K562 (cell line): ENCODE results near the gene ARFGAP3. TPM values are rescaled to one million over a fixed set of nuclear protein-coding genes. Genes with fewer than 3 reads are reported as not detected.

Experiments
- ATAC-seq: fragments of 200-7000 bp; cut with Tn5 transposase; 3 replicates; pipeline ENCODE4 v1.9.1; 2020; ENCODE audit warnings: moderate library complexity
- BruUV-seq: library from RNA; stranded (reverse); fragments of 400-500 nt; replicated peaks from 2 replicates; lab custom pipeline; 2021; lab: Mats Ljungman, UMichigan
- CTCF ChIA-PET: fragments of 300-600 bp; formaldehyde crosslinking; extraction: SDS; loops from one replicate; lab custom pipeline; 2021; ENCODE audit warnings: low intra/inter-chr PET ratio; lab: Yijun Ruan, JAX
- POLR2A ChIA-PET: fragments of 300-600, 350-650 bp; sonication (Branson Sonifier 250); formaldehyde crosslinking; extraction: SDS; loops from one replicate; lab custom pipeline; 2021; ENCODE audit warnings: antibody characterized with exemption, inconsistent platforms; lab: Yijun Ruan, JAX
- DNase-seq, 4 experiments: peaks; one replicate each; pipeline versions ENCODE4 v3.0.0 to v3.0.0-alpha.2; 2011 to 2018; ENCODE audit warnings: low spot score in 3 of 4, mixed read lengths in 3 of 4; ENCODE audit errors: extremely low read depth in 1 of 4
- FAIRE-seq: peaks from 2 replicates; lab custom pipeline; 2011; peaks lifted over from hg19 to GRCh38; lab: Jason Lieb, UNC
- H2AFZ ChIP-seq: 2 replicates; pipeline ENCODE4 v1.6.0; 2011; ENCODE audit warnings: low read depth, low read length, control low read depth, inconsistent platforms
- H3K27ac ChIP-seq: fragments of 200-600 bp; 3 replicates; pipeline ENCODE4 v1.8.0; 2011; ENCODE audit warnings: low read depth, mild to moderate bottlenecking, control low read depth, inconsistent platforms, low read length, moderate library complexity, mixed read lengths; ENCODE audit errors: extremely low read depth
- H3K27me3 ChIP-seq, 2 experiments: fragments of 300-600 bp in 1 of 2; 2 replicates in 1 of 2; 3 replicates in 1 of 2; pipeline versions ENCODE4 v1.6.0 to v1.8.0; 2011; ENCODE audit warnings: inconsistent platforms in 2 of 2, low read length in 2 of 2, mild to moderate bottlenecking in 1 of 2, mixed read lengths in 1 of 2, moderate library complexity in 1 of 2; ENCODE audit not compliant: control insufficient read depth in 2 of 2, insufficient read depth in 2 of 2
- H3K36me3 ChIP-seq: fragments of 300-600 bp; 3 replicates; pipeline ENCODE4 v1.8.0; 2011; ENCODE audit warnings: mild to moderate bottlenecking, low read length, inconsistent platforms; ENCODE audit not compliant: control insufficient read depth, insufficient read depth
- H3K4me1 ChIP-seq, 2 experiments: fragments of 200-600 bp in 1 of 2; replicated peaks in 1 of 2; 2 replicates in 1 of 2; 3 replicates in 1 of 2; pipeline versions ENCODE4 v1.5.1 to v1.8.0; 2011; ENCODE audit warnings: inconsistent platforms in 2 of 2, low read length in 2 of 2, mild to moderate bottlenecking in 1 of 2, mixed read lengths in 1 of 2, moderate library complexity in 1 of 2; ENCODE audit not compliant: control insufficient read depth in 2 of 2, insufficient read depth in 2 of 2
- H3K4me2 ChIP-seq: 2 replicates; pipeline ENCODE4 v1.6.1; 2011; ENCODE audit warnings: low read length, control low read depth, inconsistent platforms, mixed read lengths; ENCODE audit not compliant: insufficient read depth
- H3K4me3 ChIP-seq: fragments of 200-600 bp; sonication (generic), shearing (Covaris generic); 2 replicates; pipeline ENCODE4 v1.5.1; 2016; ENCODE audit warnings: control low read depth, inconsistent platforms
- H3K79me2 ChIP-seq: fragments of 200-600 bp; 3 replicates; pipeline ENCODE4 v1.8.0; 2011; ENCODE audit warnings: low read length, inconsistent platforms; ENCODE audit not compliant: control insufficient read depth, insufficient read depth
- H3K9ac ChIP-seq, 2 experiments: 2 replicates each; pipeline versions ENCODE4 v1.6.0 to v1.6.1; 2011; ENCODE audit warnings: low read depth in 2 of 2, low read length in 2 of 2, control low read depth in 1 of 2, inconsistent platforms in 1 of 2, mild to moderate bottlenecking in 1 of 2, mixed read lengths in 1 of 2; ENCODE audit not compliant: insufficient read depth in 1 of 2
- H3K9me1 ChIP-seq: one replicate; pipeline ENCODE4 v1.6.0; 2011; ENCODE audit warnings: inconsistent platforms, mild to moderate bottlenecking, low read length, moderate library complexity; ENCODE audit not compliant: control insufficient read depth, insufficient read depth
- H3K9me3 ChIP-seq: replicated peaks from 2 replicates; pipeline ENCODE4 v1.5.1; 2011; ENCODE audit warnings: low read depth, low read length, inconsistent platforms; ENCODE audit not compliant: control insufficient read depth, insufficient read depth
- H4K20me1 ChIP-seq: replicated peaks from 2 replicates; pipeline ENCODE4 v1.6.1; 2011; ENCODE audit warnings: low read length, inconsistent platforms, mixed read lengths; ENCODE audit not compliant: control insufficient read depth, insufficient read depth
- ERF ChIP-seq: fragments of 450-650 bp; formaldehyde crosslinking; IDR thresholded peaks from 2 replicates; pipeline ENCODE4 v1.4.0; 2020; ENCODE audit warnings: mild to moderate bottlenecking, mixed read lengths
- FOXA1 ChIP-seq: fragments of 450-650 bp; IDR thresholded peaks from 2 replicates; pipeline ENCODE4 v1.6.1; 2016; ENCODE audit warnings: mild to moderate bottlenecking, borderline replicate concordance
- GABPB2 ChIP-seq: fragments of 250-450 bp; sonication (Bioruptor Pico); conservative IDR thresholded peaks from 2 replicates; pipeline ENCODE4 v1.5.1; 2021; ENCODE audit warnings: mild to moderate bottlenecking
- HDAC2 ChIP-seq: fragments of 450-650 bp; IDR thresholded peaks from 2 replicates; pipeline ENCODE4 v1.6.1; 2016; ENCODE audit warnings: mild to moderate bottlenecking
- HLTF ChIP-seq: fragments of 450-650 bp; IDR thresholded peaks from 2 replicates; pipeline ENCODE4 v1.6.1; 2016
- MLX ChIP-seq, 2 experiments: fragments of 450-650 bp in 1 of 2; sonication (generic) in 1 of 2; formaldehyde crosslinking; conservative IDR thresholded peaks; 2 replicates each; pipeline versions ENCODE4 v1.4.0 to v1.8.1; 2020 to 2022; ENCODE audit warnings: mild to moderate bottlenecking in 1 of 2, missing genetic modification reagents in 1 of 2
- NCOA6 ChIP-seq: fragments of 450-650 bp; IDR thresholded peaks from 2 replicates; pipeline ENCODE4 v1.6.1; 2017; ENCODE audit warnings: mild to moderate bottlenecking
- NFIC ChIP-seq: fragments of 450-650 bp; IDR thresholded peaks from 2 replicates; pipeline ENCODE4 v1.6.1; 2017; ENCODE audit warnings: mild to moderate bottlenecking, inconsistent platforms
- NFXL1 ChIP-seq: fragments of 450-650 bp; formaldehyde crosslinking; IDR thresholded peaks from 2 replicates; pipeline ENCODE4 v1.4.0; 2021; ENCODE audit warnings: mild to moderate bottlenecking
- POLR2AphosphoS2 ChIP-seq: IDR thresholded peaks from 2 replicates; pipeline ENCODE4 v1.6.1; 2012; ENCODE audit warnings: low read length, improper control_type of control experiment
- POLR2G ChIP-seq: fragments of 200-400 bp; formaldehyde crosslinking; IDR thresholded peaks from 2 replicates; pipeline ENCODE4 v1.6.1; 2017; ENCODE audit warnings: low read depth, mild to moderate bottlenecking, antibody characterized with exemption, low read length, moderate library complexity
- RAD51 ChIP-seq: fragments of 450-650 bp; IDR thresholded peaks from 2 replicates; pipeline ENCODE4 v1.7.1; 2016; ENCODE audit warnings: low read depth, mild to moderate bottlenecking, borderline replicate concordance
- RBM22 ChIP-seq: fragments of 200-400 bp; formaldehyde crosslinking; IDR thresholded peaks from 2 replicates; pipeline ENCODE4 v1.6.1; 2018; ENCODE audit warnings: low read length, low read depth; ENCODE audit not compliant: poor library complexity, severe bottlenecking
- RBM25 ChIP-seq: fragments of 200-400 bp; formaldehyde crosslinking; IDR thresholded peaks from 2 replicates; pipeline ENCODE4 v1.6.1; 2018; ENCODE audit warnings: low read length, low read depth, moderate library complexity; ENCODE audit not compliant: severe bottlenecking
- SAP30 ChIP-seq: fragments of 200-600 bp; sonication (generic); IDR thresholded peaks from 2 replicates; pipeline ENCODE4 v1.6.1; 2012; ENCODE audit warnings: borderline replicate concordance, low read depth, mild to moderate bottlenecking, moderate library complexity, low read length, control low read depth, inconsistent platforms; ENCODE audit not compliant: insufficient read depth, poor library complexity, severe bottlenecking
- ZKSCAN3 ChIP-seq: fragments of 250-450 bp; sonication (Bioruptor Pico); IDR thresholded peaks from 2 replicates; pipeline ENCODE4 v1.4.0; 2020
- ZNF12 ChIP-seq: sonication (generic); formaldehyde crosslinking; IDR thresholded peaks from 2 replicates; pipeline ENCODE4 v1.4.0; 2020; ENCODE audit warnings: mild to moderate bottlenecking, missing genetic modification reagents
- ZNF174 ChIP-seq: fragments of 250-450 bp; sonication (Bioruptor Pico); IDR thresholded peaks from 2 replicates; pipeline ENCODE4 v1.4.0; 2020; ENCODE audit warnings: mild to moderate bottlenecking
- WGBS: fragments of 100-300 bp; shearing (Covaris generic); methylation state at CpG from one replicate; pipeline ENCODE4 v1.1.6; 2016; ENCODE audit warnings: low coverage, mixed read lengths; ENCODE audit not compliant: insufficient coverage; ENCODE audit errors: missing lambda C conversion rate; 5-methylcytosine and 5-hydroxymethylcytosine counted together
- in situ Hi-C: fragments of 300-500 bp; cut with MboI; formaldehyde crosslinking; loops from 4 replicates; pipeline ENCODE4 v1.15.0; 2018; ENCODE audit warnings: inconsistent platforms, mixed read lengths
- intact Hi-C: fragments of 100-400 bp; cut with micrococcal nuclease; formaldehyde crosslinking; loops from 2 replicates; pipeline ENCODE4 v1.14.2; 2022
- polyA plus RNA-seq, 8 experiments: library from polyadenylated mRNA; depleted of rRNA in 4 of 8; stranded (reverse) in 5 of 8; unstranded in 3 of 8; fragments of >200 nt; fragmentation: Nextera tagmentation in 2 of 8; fragmentation: Illumina TruSeq in 1 of 8; extraction: Ambion mirVana in 2 of 8; extraction: Trizol in 1 of 8; gene quantifications; 2 replicates each; pipeline versions ENCODE4 v1.2.1 to v1.2.3, GENCODE V29; 2011 to 2014; ENCODE audit warnings: inconsistent platforms in 1 of 8, missing spikeins in 1 of 8
- total RNA-seq, 7 experiments: library from RNA; depleted of rRNA in 6 of 7; stranded (reverse); fragments of >200 nt in 6 of 7; fragmentation: Illumina TruSeq in 2 of 7; extraction: Trizol in 2 of 7; gene quantifications; 2 replicates each; pipeline versions ENCODE4 v1.2.1 to v1.2.3, GENCODE V29; 2011 to 2021; ENCODE audit warnings: low replicate concordance in 1 of 7
- TF ChIP-seq, protein P1 (sequence below): fragments of 450-650 bp; IDR thresholded peaks from 2 replicates; pipeline ENCODE4 v1.6.1; 2017; ENCODE audit warnings: antibody characterized with exemption, mild to moderate bottlenecking

Gene ARFGAP3
- total and polyA plus RNA-seq, 9 of the 15 experiments (the other 6 are each of a cell fraction or from before 2014, with no cell fraction given) = 14.2 to 31.9 (median 22.7) TPM

DNA sequence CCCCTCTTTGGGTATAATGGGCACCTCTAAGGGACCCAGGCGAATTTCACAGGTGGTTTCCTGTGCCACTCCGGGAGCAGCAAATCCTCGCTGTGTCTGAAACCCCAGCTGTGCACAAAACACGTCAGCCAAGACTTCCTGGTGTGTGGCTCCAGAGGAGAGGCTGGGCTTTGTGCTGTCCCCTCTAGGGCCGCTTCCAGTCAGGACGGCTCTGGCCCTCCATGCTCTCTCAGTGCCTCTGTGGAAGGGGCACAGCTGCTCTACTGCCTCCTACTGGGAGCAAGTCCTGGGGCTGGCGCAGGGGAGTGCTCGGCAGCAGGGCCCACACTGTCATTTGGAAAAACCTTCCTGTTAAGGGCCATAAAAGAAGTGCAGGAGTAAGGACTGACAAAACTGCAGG is 23.7 kb upstream of the ARFGAP3 start (continued):
- 0 out of 2 replicates have a peak, but pooled peaks have one; percentile 16 for TF ChIP-seq POLR2G

GRCh38 chr22:42879371-42880021 is 22.4 kb upstream of the ARFGAP3 start:
- H3K36me3 ChIP-seq = peaks cover 53% of the 10 kb centered on the region; the same call in 2 of the 3 replicates
- TF ChIP-seq ZNF12 (CRISPR knock-in tag) (no peak), GABPB2 (CRISPR knock-in tag) (no peak), SAP30 (no peak), ZKSCAN3 (CRISPR knock-in tag) (no peak), HLTF (no peak), NFIC (no peak), RBM22 (no peak), MLX (CRISPR knock-in tag; conservative IDR thresholded peaks at IDR 0.05) (no peak), ZNF174 (no peak), NCOA6 (no peak), NFXL1 (CRISPR knock-in tag) (no peak), HDAC2 (no peak), ERF (no peak), FOXA1 (no peak), POLR2AphosphoS2 (no peak), RAD51 (no peak), RBM25 (no peak)
- TF ChIP-seq, protein P1, sequence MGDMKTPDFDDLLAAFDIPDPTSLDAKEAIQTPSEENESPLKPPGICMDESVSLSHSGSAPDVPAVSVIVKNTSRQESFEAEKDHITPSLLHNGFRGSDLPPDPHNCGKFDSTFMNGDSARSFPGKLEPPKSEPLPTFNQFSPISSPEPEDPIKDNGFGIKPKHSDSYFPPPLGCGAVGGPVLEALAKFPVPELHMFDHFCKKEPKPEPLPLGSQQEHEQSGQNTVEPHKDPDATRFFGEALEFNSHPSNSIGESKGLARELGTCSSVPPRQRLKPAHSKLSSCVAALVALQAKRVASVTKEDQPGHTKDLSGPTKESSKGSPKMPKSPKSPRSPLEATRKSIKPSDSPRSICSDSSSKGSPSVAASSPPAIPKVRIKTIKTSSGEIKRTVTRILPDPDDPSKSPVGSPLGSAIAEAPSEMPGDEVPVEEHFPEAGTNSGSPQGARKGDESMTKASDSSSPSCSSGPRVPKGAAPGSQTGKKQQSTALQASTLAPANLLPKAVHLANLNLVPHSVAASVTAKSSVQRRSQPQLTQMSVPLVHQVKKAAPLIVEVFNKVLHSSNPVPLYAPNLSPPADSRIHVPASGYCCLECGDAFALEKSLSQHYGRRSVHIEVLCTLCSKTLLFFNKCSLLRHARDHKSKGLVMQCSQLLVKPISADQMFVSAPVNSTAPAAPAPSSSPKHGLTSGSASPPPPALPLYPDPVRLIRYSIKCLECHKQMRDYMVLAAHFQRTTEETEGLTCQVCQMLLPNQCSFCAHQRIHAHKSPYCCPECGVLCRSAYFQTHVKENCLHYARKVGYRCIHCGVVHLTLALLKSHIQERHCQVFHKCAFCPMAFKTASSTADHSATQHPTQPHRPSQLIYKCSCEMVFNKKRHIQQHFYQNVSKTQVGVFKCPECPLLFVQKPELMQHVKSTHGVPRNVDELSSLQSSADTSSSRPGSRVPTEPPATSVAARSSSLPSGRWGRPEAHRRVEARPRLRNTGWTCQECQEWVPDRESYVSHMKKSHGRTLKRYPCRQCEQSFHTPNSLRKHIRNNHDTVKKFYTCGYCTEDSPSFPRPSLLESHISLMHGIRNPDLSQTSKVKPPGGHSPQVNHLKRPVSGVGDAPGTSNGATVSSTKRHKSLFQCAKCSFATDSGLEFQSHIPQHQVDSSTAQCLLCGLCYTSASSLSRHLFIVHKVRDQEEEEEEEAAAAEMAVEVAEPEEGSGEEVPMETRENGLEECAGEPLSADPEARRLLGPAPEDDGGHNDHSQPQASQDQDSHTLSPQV = no peak

More at GRCh38 chr22:42879371-42880021, 22.4 kb upstream of the ARFGAP3 start:
- FAIRE-seq (no peak), ATAC-seq (no peak), DNase-seq (no peak)
- Histone ChIP-seq H3K27ac (no peak overlapping the region), H3K4me3 (no peak overlapping the region), H3K4me1 (no peaks in the 10 kb centered on the region), H2AFZ (no peak overlapping the region), H3K27me3 (no peaks in the 10 kb centered on the region), H3K79me2 (no peaks in the 10 kb centered on the region), H3K4me2 (no peak overlapping the region), H3K9me3 (no peaks in the 10 kb centered on the region), H3K9me1 (no peaks in the 10 kb centered on the region), H3K9ac (no peak overlapping the region), H4K20me1 (no peaks in the 10 kb centered on the region)
- CTCF ChIA-PET = no interaction called here
- in situ Hi-C loops = no loop called here
- intact Hi-C loops = no loop called here
- WGBS = 91% methylated on average over 13 of the region's 14 CpGs
- POLR2A ChIA-PET = interaction anchor here (0.7 kb wide), 1 partner anchor 1793 kb away, joined by 3 read pairs; no protein-coding TSS in a partner anchor
- BruUV-seq = no TSS peak
